Measurements from ENCODE around the gene ACAP1.

DNA sequence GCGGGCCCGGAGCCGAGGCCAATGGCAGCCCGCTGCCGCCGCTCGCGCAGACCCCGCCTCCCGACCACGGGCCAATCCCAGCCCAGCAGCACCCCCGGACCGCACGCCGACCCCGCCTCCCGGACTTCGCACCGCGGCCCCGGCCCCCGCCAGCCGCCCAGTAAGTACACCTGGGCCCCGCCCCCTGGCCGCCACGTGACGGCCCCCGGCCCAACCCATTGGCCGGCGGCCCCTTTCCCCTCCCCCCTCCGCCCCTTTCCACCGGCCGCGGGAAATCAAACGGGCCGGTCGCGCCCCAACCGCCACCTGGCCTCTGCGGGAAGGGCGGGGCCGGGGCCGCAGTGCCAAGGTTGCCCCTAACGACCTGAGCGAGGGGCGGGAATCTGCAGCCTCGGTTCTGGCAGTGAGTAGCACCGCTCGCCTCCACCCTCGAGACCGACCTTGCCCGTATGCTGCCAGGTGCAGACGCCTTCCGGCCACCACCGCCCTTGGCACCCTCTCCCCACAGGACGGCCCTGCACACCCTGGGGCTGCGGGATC lies 41.6 kb upstream of the ACAP1 start, which contains the start of gene YBX2:
- TF ChIP-seq, protein P1, sequence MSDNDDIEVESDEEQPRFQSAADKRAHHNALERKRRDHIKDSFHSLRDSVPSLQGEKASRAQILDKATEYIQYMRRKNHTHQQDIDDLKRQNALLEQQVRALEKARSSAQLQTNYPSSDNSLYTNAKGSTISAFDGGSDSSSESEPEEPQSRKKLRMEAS (IDR thresholded peaks at IDR 0.05; ENCODE audit: low read depth, low read length) = no peak
- TF ChIP-seq, protein P2, sequence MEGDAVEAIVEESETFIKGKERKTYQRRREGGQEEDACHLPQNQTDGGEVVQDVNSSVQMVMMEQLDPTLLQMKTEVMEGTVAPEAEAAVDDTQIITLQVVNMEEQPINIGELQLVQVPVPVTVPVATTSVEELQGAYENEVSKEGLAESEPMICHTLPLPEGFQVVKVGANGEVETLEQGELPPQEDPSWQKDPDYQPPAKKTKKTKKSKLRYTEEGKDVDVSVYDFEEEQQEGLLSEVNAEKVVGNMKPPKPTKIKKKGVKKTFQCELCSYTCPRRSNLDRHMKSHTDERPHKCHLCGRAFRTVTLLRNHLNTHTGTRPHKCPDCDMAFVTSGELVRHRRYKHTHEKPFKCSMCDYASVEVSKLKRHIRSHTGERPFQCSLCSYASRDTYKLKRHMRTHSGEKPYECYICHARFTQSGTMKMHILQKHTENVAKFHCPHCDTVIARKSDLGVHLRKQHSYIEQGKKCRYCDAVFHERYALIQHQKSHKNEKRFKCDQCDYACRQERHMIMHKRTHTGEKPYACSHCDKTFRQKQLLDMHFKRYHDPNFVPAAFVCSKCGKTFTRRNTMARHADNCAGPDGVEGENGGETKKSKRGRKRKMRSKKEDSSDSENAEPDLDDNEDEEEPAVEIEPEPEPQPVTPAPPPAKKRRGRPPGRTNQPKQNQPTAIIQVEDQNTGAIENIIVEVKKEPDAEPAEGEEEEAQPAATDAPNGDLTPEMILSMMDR (IDR thresholded peaks at IDR 0.05; ENCODE audit: low read depth, low read length) = no peak
- no peak for TF ChIP-seq MYC (IDR thresholded peaks at IDR 0.05; ENCODE audit: low read depth, low read length)
